Panc1 (cell line): ENCODE measurements around the gene TLCD3A. TPM values are rescaled to one million over a fixed set of nuclear protein-coding genes. Genes with fewer than 3 reads are reported as not detected.

ENCODE experiments used
- ATAC-seq: fragments of 200-7000 bp; cut with Tn5 transposase; 2 replicates; pipeline ENCODE4 v1.9.1; 2020; ENCODE audit warnings: mild to moderate bottlenecking, moderate library complexity
- BruUV-seq: library from RNA; stranded (reverse); fragments of 400-500 nt; replicated peaks from 2 replicates; lab custom pipeline; 2021; lab: Mats Ljungman, UMichigan
- CTCF ChIA-PET: fragments of 300-600 bp; sonication (Branson Sonifier 250); formaldehyde crosslinking; loops from one replicate; lab custom pipeline; 2022; ENCODE audit warnings: antibody characterized with exemption; lab: Charles Lee
- POLR2A ChIA-PET: fragments of 300-600 bp; sonication (Branson Sonifier 250); formaldehyde crosslinking; loops from one replicate; lab custom pipeline; 2022; ENCODE audit warnings: antibody characterized with exemption; lab: Charles Lee
- DNase-seq: peaks from one replicate; pipeline ENCODE4 v3.0.0-alpha.2; 2010; ENCODE audit warnings: low read depth, low spot score
- H3K27ac ChIP-seq: 2 replicates; pipeline ENCODE4 v1.5.1; 2011; ENCODE audit warnings: mild to moderate bottlenecking, low read length, inconsistent platforms
- H3K27me3 ChIP-seq: fragments of 200-500 bp; sonication (Bioruptor generic); 2 replicates; pipeline ENCODE4 v1.6.0; 2014; ENCODE audit warnings: low read length, inconsistent platforms; ENCODE audit not compliant: control insufficient read depth, insufficient read depth
- H3K36me3 ChIP-seq: fragments of 200-500 bp; sonication (Bioruptor generic); 2 replicates; pipeline ENCODE4 v1.5.1; 2014; ENCODE audit warnings: inconsistent platforms, mild to moderate bottlenecking, low read length, moderate library complexity; ENCODE audit not compliant: control insufficient read depth, insufficient read depth
- H3K4me1 ChIP-seq: 2 replicates; pipeline ENCODE4 v1.5.1; 2011; ENCODE audit warnings: inconsistent platforms, mild to moderate bottlenecking, low read length, moderate library complexity; ENCODE audit not compliant: control insufficient read depth, insufficient read depth
- H3K4me3 ChIP-seq, 2 experiments: 2 replicates each; pipeline ENCODE4 v1.5.1; 2011 to 2012; ENCODE audit warnings: low read depth in 2 of 2, low read length in 2 of 2, mild to moderate bottlenecking in 2 of 2, inconsistent platforms in 1 of 2, moderate library complexity in 1 of 2
- H3K9me3 ChIP-seq: fragments of 200-500 bp; sonication (Bioruptor generic); 2 replicates; pipeline ENCODE4 v1.5.1; 2014; ENCODE audit warnings: low read depth, mild to moderate bottlenecking, inconsistent platforms, low read length, moderate library complexity; ENCODE audit not compliant: control insufficient read depth, insufficient read depth
- POLR2AphosphoS5 ChIP-seq: IDR thresholded peaks from 2 replicates; pipeline ENCODE4 v1.6.1; 2012; ENCODE audit warnings: mild to moderate bottlenecking, low read depth, low read length, moderate library complexity
- SIN3A ChIP-seq: IDR thresholded peaks from 2 replicates; pipeline ENCODE4 v1.6.1; 2012; ENCODE audit warnings: low read depth, mild to moderate bottlenecking, low read length, moderate library complexity, borderline replicate concordance; ENCODE audit not compliant: insufficient read depth
- TCF7L2 ChIP-seq: IDR thresholded peaks from 2 replicates; pipeline ENCODE4 v1.6.1; 2011; ENCODE audit warnings: mild to moderate bottlenecking, low read depth, low read length, inconsistent platforms
- in situ Hi-C: cut with HindIII; loops from 2 replicates; pipeline ENCODE4 v1.10.0; 2016; ENCODE audit warnings: low sequenced_read_pairs, low pct_unique_long_range_greater_than_20kb
- intact Hi-C: fragments of 100-400 bp; cut with micrococcal nuclease; formaldehyde crosslinking; loops from one replicate; pipeline ENCODE4 v1.10.0; 2022; ENCODE audit not compliant: unreplicated experiment
- total RNA-seq: library from RNA; stranded (reverse); gene quantifications from one replicate; pipeline ENCODE4 v1.2.1, GENCODE V29; 2021; ENCODE audit not compliant: unreplicated experiment
- TF ChIP-seq, protein P1 (sequence below), 2 experiments: IDR thresholded peaks; 2 replicates each; pipeline ENCODE4 v1.6.1; 2011 to 2012; ENCODE audit warnings: low read depth in 2 of 2, control low read depth in 1 of 2, low read length in 1 of 2, mild to moderate bottlenecking in 1 of 2, moderate library complexity in 1 of 2; ENCODE audit not compliant: insufficient read depth in 1 of 2
- TF ChIP-seq, protein P2 (sequence below): fragments of 450-650 bp; IDR thresholded peaks from 2 replicates; pipeline ENCODE4 v1.5.1; 2017; ENCODE audit warnings: mild to moderate bottlenecking

TLCD3A gene
- total RNA-seq, 1 experiment from 2014 or later = 30.4 TPM

DNA sequence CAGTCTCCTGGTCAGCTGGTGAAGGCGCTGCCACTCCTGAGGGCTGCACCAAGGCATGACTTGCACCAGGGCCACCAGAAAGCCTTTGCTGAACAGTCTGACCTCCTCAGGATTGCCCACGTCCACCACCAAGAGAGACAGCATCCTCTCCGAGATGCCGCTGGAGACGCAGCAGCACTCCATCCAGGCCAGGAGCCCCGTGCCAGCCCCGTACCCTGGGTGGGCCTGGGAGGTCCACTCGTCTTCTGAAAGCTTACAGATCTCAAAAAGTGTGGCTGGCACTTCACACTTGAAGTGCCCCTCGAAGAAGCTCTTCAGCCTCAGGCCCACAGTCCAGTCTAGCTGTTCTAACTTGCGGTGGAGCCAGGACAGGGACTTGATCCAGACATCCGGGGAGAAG lies 13.0 kb downstream of the TLCD3A start:
- Histone ChIP-seq H3K4me3 (no peak overlapping the region), H3K9me3 (no peaks in the 10 kb centered on the region), H3K27ac (no peak overlapping the region), H3K27me3 (no peaks in the 10 kb centered on the region), H3K4me1 (no peaks in the 10 kb centered on the region), H3K36me3 (peaks cover 6% of the 10 kb centered on the region)
- DNase-seq (no peak), ATAC-seq (no peak)
- in situ Hi-C loops (no loop called here), intact Hi-C loops (no loop called here)
- ChIA-PET CTCF (no interaction called here), POLR2A (no interaction called here)
- TF ChIP-seq POLR2AphosphoS5 (no peak), TCF7L2 (no peak)
- TF ChIP-seq, protein P1, sequence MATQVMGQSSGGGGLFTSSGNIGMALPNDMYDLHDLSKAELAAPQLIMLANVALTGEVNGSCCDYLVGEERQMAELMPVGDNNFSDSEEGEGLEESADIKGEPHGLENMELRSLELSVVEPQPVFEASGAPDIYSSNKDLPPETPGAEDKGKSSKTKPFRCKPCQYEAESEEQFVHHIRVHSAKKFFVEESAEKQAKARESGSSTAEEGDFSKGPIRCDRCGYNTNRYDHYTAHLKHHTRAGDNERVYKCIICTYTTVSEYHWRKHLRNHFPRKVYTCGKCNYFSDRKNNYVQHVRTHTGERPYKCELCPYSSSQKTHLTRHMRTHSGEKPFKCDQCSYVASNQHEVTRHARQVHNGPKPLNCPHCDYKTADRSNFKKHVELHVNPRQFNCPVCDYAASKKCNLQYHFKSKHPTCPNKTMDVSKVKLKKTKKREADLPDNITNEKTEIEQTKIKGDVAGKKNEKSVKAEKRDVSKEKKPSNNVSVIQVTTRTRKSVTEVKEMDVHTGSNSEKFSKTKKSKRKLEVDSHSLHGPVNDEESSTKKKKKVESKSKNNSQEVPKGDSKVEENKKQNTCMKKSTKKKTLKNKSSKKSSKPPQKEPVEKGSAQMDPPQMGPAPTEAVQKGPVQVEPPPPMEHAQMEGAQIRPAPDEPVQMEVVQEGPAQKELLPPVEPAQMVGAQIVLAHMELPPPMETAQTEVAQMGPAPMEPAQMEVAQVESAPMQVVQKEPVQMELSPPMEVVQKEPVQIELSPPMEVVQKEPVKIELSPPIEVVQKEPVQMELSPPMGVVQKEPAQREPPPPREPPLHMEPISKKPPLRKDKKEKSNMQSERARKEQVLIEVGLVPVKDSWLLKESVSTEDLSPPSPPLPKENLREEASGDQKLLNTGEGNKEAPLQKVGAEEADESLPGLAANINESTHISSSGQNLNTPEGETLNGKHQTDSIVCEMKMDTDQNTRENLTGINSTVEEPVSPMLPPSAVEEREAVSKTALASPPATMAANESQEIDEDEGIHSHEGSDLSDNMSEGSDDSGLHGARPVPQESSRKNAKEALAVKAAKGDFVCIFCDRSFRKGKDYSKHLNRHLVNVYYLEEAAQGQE (IDR thresholded peaks at IDR 0.05; ENCODE audit: insufficient read depth in 1 of 2, low read depth in 2 of 2, low read length in 1 of 2) = no peak
- BruUV-seq = no TSS peak

DNA sequence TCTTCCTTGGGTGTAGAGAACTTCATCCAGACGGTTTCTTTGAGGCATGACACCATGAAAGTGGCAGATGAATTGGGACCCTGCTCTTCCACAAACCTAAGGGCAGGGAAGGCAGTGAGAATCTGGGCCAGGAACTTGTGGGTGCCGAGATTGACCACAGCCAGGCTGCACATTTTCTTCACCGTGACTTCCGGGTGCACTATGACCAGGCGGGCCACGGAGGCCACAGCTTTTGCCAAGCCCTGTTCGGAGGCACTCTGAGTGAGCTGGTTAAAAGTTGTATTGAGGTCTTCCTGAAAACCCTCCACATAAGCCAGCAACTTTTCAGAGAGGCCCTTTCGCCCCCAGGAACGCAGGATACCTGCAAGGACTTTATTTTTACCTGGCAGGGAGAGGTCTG lies 13.8 kb downstream of the TLCD3A start:
- no TSS peak for BruUV-seq
- intact Hi-C loops = no loop called here
- DNase-seq = no peak
- H3K4me1 ChIP-seq = peaks cover 4% of the 10 kb centered on the region; the same call in 1 of the 2 replicates
- TF ChIP-seq SIN3A = no peak
- TF ChIP-seq TCF7L2 = no peak
- TF ChIP-seq, protein P2, sequence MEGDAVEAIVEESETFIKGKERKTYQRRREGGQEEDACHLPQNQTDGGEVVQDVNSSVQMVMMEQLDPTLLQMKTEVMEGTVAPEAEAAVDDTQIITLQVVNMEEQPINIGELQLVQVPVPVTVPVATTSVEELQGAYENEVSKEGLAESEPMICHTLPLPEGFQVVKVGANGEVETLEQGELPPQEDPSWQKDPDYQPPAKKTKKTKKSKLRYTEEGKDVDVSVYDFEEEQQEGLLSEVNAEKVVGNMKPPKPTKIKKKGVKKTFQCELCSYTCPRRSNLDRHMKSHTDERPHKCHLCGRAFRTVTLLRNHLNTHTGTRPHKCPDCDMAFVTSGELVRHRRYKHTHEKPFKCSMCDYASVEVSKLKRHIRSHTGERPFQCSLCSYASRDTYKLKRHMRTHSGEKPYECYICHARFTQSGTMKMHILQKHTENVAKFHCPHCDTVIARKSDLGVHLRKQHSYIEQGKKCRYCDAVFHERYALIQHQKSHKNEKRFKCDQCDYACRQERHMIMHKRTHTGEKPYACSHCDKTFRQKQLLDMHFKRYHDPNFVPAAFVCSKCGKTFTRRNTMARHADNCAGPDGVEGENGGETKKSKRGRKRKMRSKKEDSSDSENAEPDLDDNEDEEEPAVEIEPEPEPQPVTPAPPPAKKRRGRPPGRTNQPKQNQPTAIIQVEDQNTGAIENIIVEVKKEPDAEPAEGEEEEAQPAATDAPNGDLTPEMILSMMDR = no peak
- no peak for TF ChIP-seq POLR2AphosphoS5
- no peaks in the 10 kb centered on the region for H3K27me3 ChIP-seq
- H3K9me3 ChIP-seq = no peaks in the 10 kb centered on the region
- POLR2A ChIA-PET = no interaction called here
- H3K36me3 ChIP-seq = peaks cover 6% of the 10 kb centered on the region
- in situ Hi-C loops = no loop called here
- no peak for ATAC-seq
- H3K27ac ChIP-seq = no peak overlapping the region
- CTCF ChIA-PET = no interaction called here
- H3K4me3 ChIP-seq = no peak overlapping the region

DNA sequence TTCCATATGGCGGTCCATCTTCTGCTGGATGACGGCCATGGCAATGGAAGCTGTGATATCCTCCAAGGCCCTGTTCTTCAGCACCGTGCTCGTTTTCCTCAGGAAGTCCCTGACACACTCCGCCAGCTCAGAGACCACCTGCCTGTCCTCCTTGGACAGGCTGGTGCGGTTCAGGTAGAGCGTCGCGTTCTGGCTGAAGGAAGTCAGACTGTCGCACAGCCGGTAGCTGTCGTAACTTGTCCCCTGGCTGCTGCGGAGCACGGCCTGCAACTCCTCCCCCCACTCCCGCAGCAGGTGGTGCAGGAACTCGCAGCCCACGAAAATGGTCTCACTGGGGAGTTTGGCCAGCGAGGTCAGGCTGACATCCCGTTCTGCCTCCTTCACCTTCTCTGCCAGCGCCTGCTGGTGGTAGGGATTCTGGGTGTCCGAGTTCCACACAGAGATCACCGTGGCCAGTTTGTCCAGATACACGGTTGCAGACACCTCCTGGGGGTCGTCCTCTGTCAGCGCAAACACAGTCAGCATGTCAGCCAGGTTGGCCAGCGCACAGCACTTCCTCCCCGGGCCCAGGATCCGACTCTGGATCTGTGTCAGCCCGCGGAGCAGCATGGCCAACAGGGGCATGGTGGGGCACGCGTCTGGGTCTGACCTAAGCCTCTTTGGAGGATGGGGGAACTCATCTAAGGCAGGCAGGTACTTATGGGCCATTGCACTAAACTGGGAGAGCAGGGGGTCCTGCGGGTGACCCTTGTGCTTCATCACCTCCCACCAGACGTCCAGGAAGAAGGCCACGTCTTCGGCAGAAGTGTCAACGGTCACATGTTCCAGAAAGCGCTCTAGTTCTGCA lies 14.6 kb downstream of the TLCD3A start:
- Histone ChIP-seq H3K4me1 (peaks cover 4% of the 10 kb centered on the region; the same call in 1 of the 2 replicates), H3K27ac (no peak overlapping the region), H3K9me3 (no peaks in the 10 kb centered on the region), H3K4me3 (no peak overlapping the region), H3K36me3 (peaks cover 12% of the 10 kb centered on the region), H3K27me3 (no peaks in the 10 kb centered on the region)
- ATAC-seq = no peak
- in situ Hi-C loops = no loop called here
- DNase-seq = no peak
- POLR2A ChIA-PET = no interaction called here
- BruUV-seq = no TSS peak
- CTCF ChIA-PET = no interaction called here
- TF ChIP-seq, protein P2 = no peak
- no peak for TF ChIP-seq SIN3A
- TF ChIP-seq, protein P1 (IDR thresholded peaks at IDR 0.05; ENCODE audit: insufficient read depth in 1 of 2, low read depth in 2 of 2, low read length in 1 of 2) = no peak
- no peak for TF ChIP-seq POLR2AphosphoS5
- TF ChIP-seq TCF7L2 = no peak
- intact Hi-C loops = no loop called here
